GM10847 (cell line): ENCODE measurements around the gene TMEM213.

Experiments
- POLR2A ChIP-seq: IDR thresholded peaks from 2 replicates; pipeline ENCODE4 v1.6.1; 2011; ENCODE audit not compliant: insufficient read length; ENCODE audit errors: extremely low read depth

Gene TMEM213

GRCh38 chr7:138878051-138878450, 80.3 kb downstream of the TMEM213 start:
- TF ChIP-seq POLR2A = no peak

GRCh38 chr7:138878856-138879255, 81.1 kb downstream of the TMEM213 start:
- TF ChIP-seq POLR2A = no peak

GRCh38 chr7:138879356-138879755, 81.6 kb downstream of the TMEM213 start:
- no peak for TF ChIP-seq POLR2A

GRCh38 chr7:138880881-138881578, 83.2 kb downstream of the TMEM213 start:
- no peak for TF ChIP-seq POLR2A

- no peak for TF ChIP-seq POLR2A
Measured at GRCh38 chr7:138881579-138882188, 83.9 kb downstream of the TMEM213 start.

- no peak for TF ChIP-seq POLR2A
Measured at GRCh38 chr7:138882249-138882648, 84.5 kb downstream of the TMEM213 start.

GRCh38 chr7:138885383-138886147, 87.8 kb downstream of the TMEM213 start:
- no peak for TF ChIP-seq POLR2A

GRCh38 chr7:138886501-138886917, 88.7 kb downstream of the TMEM213 start:
- no peak for TF ChIP-seq POLR2A

GRCh38 chr7:138887085-138887710, 89.4 kb downstream of the TMEM213 start:
- no peak for TF ChIP-seq POLR2A
